ENCODE results near the gene TMSB10. TPM values are rescaled to one million over a fixed set of nuclear protein-coding genes. Genes with fewer than 3 reads are reported as not detected.
"Not testable (repeated sequence)": the region's sequence is repeated elsewhere in the genome, so short reads cannot be mapped to it uniquely, and the experiment has no call there.

The TMSB10 gene
- total and polyA plus RNA-seq, 2 experiments from 2014 or later: 3,621 to 6,241 TPM

DNA sequence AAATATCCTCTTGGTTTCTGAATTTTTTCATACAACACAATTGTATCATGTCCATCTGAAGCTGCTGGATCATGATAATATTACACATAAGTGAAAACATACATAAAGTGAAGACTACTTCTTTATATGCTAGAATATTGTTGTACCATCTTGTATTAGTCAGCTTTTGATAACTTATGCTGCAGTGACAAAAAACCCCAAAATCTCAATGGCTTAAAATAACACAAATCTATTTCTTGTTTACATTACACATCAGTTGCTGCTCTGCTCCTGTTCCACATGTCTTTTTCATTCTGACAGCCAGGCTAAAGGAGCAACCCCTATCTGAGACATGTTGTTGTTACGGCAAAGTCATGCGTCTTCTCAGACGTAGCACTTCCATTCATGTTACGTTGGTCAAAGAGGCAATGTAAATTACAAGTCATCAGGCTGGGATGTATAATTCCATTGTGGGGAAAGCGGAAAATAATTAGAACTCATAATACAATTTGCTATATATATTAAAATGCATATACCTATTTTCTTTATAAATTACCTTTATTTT is 5.8 kb downstream of the TMSB10 start:
- H3K27ac ChIP-seq: no peak overlapping the region
- H3K4me3 ChIP-seq: no peak overlapping the region
- in situ Hi-C loops (cut with MboI): no loop called here

DNA sequence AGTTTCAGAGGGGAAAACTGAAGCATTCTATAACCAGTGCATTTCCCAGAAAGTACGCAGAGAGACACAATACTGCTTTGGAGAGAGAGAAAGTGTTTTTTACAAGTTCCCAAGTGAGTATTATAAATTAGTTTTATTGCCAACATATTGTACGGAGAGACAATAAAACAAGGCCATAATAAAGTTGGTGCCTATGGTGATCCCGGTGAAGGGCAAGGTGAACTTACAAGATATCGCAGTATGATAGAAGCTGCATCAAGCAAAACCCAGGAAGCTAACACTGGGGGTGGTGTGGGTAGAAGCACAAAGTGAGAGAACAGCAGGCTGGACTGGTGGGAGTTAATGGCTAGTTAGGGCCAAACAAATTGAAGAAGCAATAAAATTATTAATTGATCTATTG is 7.5 kb downstream of the TMSB10 start:
- Histone ChIP-seq H3K27me3 (replicated peaks; ENCODE audit: insufficient read depth) (no peaks in the 10 kb centered on the region), H3K4me2 (ENCODE audit: unreplicated experiment) (no peak overlapping the region), H3K79me2 (ENCODE audit: insufficient read depth) (no peaks in the 10 kb centered on the region), H3K9me3 (ENCODE audit: low read depth) (no peaks in the 10 kb centered on the region), H3K36me3 (ENCODE audit: low read depth) (no peaks in the 10 kb centered on the region), H3K27ac (no peak overlapping the region), H3K4me3 (no peak overlapping the region), H3K9ac (no peak overlapping the region), H4K20me1 (ENCODE audit: insufficient read depth) (no peaks in the 10 kb centered on the region), H3K9me2 (ENCODE audit: insufficient read depth) (no peaks in the 10 kb centered on the region), H2AFZ (no peak overlapping the region), H3F3A (ENCODE audit: insufficient read depth) (peaks cover 19% of the 10 kb centered on the region), H3K4me1 (ENCODE audit: insufficient read depth) (no peaks in the 10 kb centered on the region)
- in situ Hi-C loops (cut with MboI): no loop called here
- DNase-seq: no peak
- TF ChIP-seq EZH2 (IDR thresholded peaks at IDR 0.05; ENCODE audit: insufficient read depth, poor library complexity, severe bottlenecking) (no peak), EZH2phosphoT487 (IDR thresholded peaks at IDR 0.05; ENCODE audit: insufficient read depth, low read depth) (no peak)
- WGBS, 2 experiments (ENCODE audit: low coverage in 1 of 2, low lambda C conversion rate in 2 of 2, missing lambda C conversion rate in 2 of 2): 96 to 97% methylated on average over 4 of the region's 4 CpGs

More for the DNA sequence above, 5.8 kb downstream of the TMSB10 start:
- no peak for TF ChIP-seq EZH2 (IDR thresholded peaks at IDR 0.05; ENCODE audit: insufficient read depth, poor library complexity, severe bottlenecking)
- no peak for TF ChIP-seq EZH2phosphoT487 (IDR thresholded peaks at IDR 0.05; ENCODE audit: insufficient read depth, low read depth)
- Histone ChIP-seq H3K79me2 (ENCODE audit: insufficient read depth) (peaks cover 8% of the 10 kb centered on the region), H3K27me3 (replicated peaks; ENCODE audit: insufficient read depth) (no peaks in the 10 kb centered on the region), H3K9me3 (ENCODE audit: low read depth) (no peaks in the 10 kb centered on the region), H3K4me2 (ENCODE audit: unreplicated experiment) (no peak overlapping the region), H3K4me1 (ENCODE audit: insufficient read depth) (no peaks in the 10 kb centered on the region), H3K36me3 (ENCODE audit: low read depth) (peaks cover 7% of the 10 kb centered on the region), H3K9me2 (ENCODE audit: insufficient read depth) (no peaks in the 10 kb centered on the region), H3K9ac (no peak overlapping the region), H3F3A (ENCODE audit: insufficient read depth) (peaks cover 33% of the 10 kb centered on the region), H4K20me1 (ENCODE audit: insufficient read depth) (no peaks in the 10 kb centered on the region), H2AFZ (no peak overlapping the region)
- 94 to 97% methylated on average over 5 of the region's 5 CpGs for WGBS, 2 experiments (ENCODE audit: low coverage in 1 of 2, low lambda C conversion rate in 2 of 2, missing lambda C conversion rate in 2 of 2)
- DNase-seq: no peak

DNA sequence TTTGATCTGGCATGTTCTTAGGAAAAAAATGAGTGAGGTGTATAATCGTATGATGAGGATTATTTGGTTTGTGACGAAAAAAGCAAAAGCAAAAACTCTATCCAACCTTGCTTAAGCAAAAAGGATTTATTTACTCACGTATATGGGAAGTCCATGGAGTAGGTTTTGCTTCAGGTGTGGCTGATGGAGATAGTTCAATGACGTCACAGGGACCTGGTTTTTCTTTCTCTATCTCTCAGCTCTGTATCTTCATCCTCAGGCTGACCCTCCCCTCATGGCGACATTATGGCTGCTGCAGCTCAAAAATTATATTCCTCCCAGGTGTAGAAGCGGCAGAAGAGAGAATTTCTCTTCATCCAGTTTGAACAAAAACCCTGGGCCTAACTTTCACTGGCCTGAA is 8.9 kb downstream of the TMSB10 start:
- Histone ChIP-seq H3K4me2 (ENCODE audit: unreplicated experiment) (no peak overlapping the region), H3K4me1 (ENCODE audit: insufficient read depth) (peaks cover 10% of the 10 kb centered on the region), H2AFZ (no peak overlapping the region), H3K27ac (no peak overlapping the region), H3K9me2 (ENCODE audit: insufficient read depth) (no peaks in the 10 kb centered on the region), H3K79me2 (ENCODE audit: insufficient read depth) (no peaks in the 10 kb centered on the region), H3K9me3 (ENCODE audit: low read depth) (no peaks in the 10 kb centered on the region), H3K9ac (no peak overlapping the region), H3K4me3 (no peak overlapping the region), H4K20me1 (ENCODE audit: insufficient read depth) (no peaks in the 10 kb centered on the region), H3F3A (ENCODE audit: insufficient read depth) (peaks cover 24% of the 10 kb centered on the region), H3K27me3 (replicated peaks; ENCODE audit: insufficient read depth) (no peaks in the 10 kb centered on the region), H3K36me3 (ENCODE audit: low read depth) (no peaks in the 10 kb centered on the region)
- in situ Hi-C loops (cut with MboI): no loop called here
- no peak for DNase-seq
- 82 to 85% methylated on average over 6 of the region's 6 CpGs for WGBS, 2 experiments (ENCODE audit: low coverage in 1 of 2, low lambda C conversion rate in 2 of 2, missing lambda C conversion rate in 2 of 2)
- no peak for TF ChIP-seq EZH2 (IDR thresholded peaks at IDR 0.05; ENCODE audit: insufficient read depth, poor library complexity, severe bottlenecking)
- TF ChIP-seq EZH2phosphoT487 (IDR thresholded peaks at IDR 0.05; ENCODE audit: insufficient read depth, low read depth): no peak

DNA sequence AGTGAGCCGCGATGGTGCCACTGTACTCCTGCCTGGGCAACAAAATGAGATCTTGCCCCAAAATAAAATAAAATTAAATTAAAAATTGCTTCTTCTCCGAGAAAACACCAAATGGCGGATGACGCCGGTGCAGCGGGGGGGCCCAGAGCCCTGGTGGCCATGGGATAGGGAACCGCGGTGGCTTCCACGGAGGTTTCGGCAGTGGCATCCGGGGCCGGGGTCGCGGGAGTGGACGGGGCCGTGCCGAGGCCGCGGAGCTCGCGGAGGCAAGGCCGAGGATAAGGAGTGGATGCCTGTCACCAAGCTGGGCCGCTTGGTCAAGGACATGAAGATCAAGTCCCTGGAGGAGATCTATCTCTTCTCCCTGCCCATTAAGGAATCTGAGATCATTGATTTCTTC is 10.2 kb downstream of the TMSB10 start:
- H3K4me3 ChIP-seq; in situ Hi-C loops (cut with MboI); H3K79me2 ChIP-seq (ENCODE audit: insufficient read depth); H2AFZ ChIP-seq; H3K36me3 ChIP-seq (ENCODE audit: low read depth); H3K9me2 ChIP-seq (ENCODE audit: insufficient read depth); DNase-seq; H4K20me1 ChIP-seq (ENCODE audit: insufficient read depth); H3K9me3 ChIP-seq (ENCODE audit: low read depth); H3K9ac ChIP-seq; H3K4me2 ChIP-seq (ENCODE audit: unreplicated experiment); H3K27me3 ChIP-seq (replicated peaks; ENCODE audit: insufficient read depth); H3K27ac ChIP-seq: not testable (repeated sequence)
- Histone ChIP-seq H3F3A (ENCODE audit: insufficient read depth) (peaks cover 31% of the 10 kb centered on the region), H3K4me1 (ENCODE audit: insufficient read depth) (peaks cover 21% of the 10 kb centered on the region)
- WGBS, 2 experiments (ENCODE audit: low coverage in 1 of 2, low lambda C conversion rate in 2 of 2, missing lambda C conversion rate in 2 of 2): 99 to 100% methylated on average over 24 of the region's 24 CpGs

DNA sequence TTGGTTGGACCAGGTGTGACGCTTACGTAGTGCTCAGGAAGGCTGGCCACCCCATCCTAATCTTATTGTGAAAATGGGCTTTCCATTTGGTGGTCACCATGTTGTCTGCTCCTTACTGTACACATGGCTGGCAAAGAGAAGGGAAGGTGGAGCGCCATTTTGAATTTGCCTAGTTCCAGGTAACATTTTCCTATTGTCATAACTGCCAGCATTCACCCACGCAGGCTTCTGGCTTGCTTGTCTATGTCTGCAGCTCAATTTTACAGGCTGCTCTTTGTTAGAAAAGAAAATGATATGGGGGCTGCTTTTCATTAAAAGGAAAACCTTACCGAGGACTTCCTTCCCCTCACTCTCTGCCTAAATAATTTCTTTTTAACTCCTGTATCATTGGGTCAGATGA is 12.4 kb downstream of the TMSB10 start:
- H3K9me2 ChIP-seq (ENCODE audit: insufficient read depth); H3K9ac ChIP-seq; H3K36me3 ChIP-seq (ENCODE audit: low read depth); H3K4me2 ChIP-seq (ENCODE audit: unreplicated experiment); in situ Hi-C loops (cut with MboI); H3K4me3 ChIP-seq; H3K9me3 ChIP-seq (ENCODE audit: low read depth); H3K79me2 ChIP-seq (ENCODE audit: insufficient read depth); H3K27me3 ChIP-seq (replicated peaks; ENCODE audit: insufficient read depth); DNase-seq; H4K20me1 ChIP-seq (ENCODE audit: insufficient read depth): not testable (repeated sequence)
- Histone ChIP-seq H3K27ac (peak overlapping the region; percentile 98; the same call in 1 of the 2 replicates), H2AFZ (peak overlapping the region; percentile 1), H3K4me1 (ENCODE audit: insufficient read depth) (peaks cover 21% of the 10 kb centered on the region), H3F3A (ENCODE audit: insufficient read depth) (peaks cover 25% of the 10 kb centered on the region)
- 66 to 70% methylated on average over 5 of the region's 5 CpGs for WGBS, 2 experiments (ENCODE audit: low coverage in 1 of 2, low lambda C conversion rate in 2 of 2, missing lambda C conversion rate in 2 of 2)
